Measurements from ENCODE around the gene EMB. TPM values are rescaled to one million over a fixed set of nuclear protein-coding genes. Genes with fewer than 3 reads are reported as not detected.
"Not testable (repeated sequence)": the region's sequence is repeated elsewhere in the genome, so short reads cannot be mapped to it uniquely, and the experiment has no call there.

The EMB gene, protein sequence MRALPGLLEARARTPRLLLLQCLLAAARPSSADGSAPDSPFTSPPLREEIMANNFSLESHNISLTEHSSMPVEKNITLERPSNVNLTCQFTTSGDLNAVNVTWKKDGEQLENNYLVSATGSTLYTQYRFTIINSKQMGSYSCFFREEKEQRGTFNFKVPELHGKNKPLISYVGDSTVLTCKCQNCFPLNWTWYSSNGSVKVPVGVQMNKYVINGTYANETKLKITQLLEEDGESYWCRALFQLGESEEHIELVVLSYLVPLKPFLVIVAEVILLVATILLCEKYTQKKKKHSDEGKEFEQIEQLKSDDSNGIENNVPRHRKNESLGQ
- polyA plus RNA-seq (ENCODE audit: insufficient read length in 4 of 4): 1 to 10 TPM; 3.9 to 5.3 (median 4.4) TPM

- peak in 3 of 4 donors; percentile 14 to 25 (median 15) for DNase-seq (ENCODE audit: low read depth in 4 of 4, low spot score in 3 of 4)
Measured at GRCh38 chr5:50440651-50441492, at the start of gene EMB. Gene EMB, minus strand, starts transcription at chr5:50441288. Its CDS starts 137 bp downstream, at chr5:50441151.

DNA sequence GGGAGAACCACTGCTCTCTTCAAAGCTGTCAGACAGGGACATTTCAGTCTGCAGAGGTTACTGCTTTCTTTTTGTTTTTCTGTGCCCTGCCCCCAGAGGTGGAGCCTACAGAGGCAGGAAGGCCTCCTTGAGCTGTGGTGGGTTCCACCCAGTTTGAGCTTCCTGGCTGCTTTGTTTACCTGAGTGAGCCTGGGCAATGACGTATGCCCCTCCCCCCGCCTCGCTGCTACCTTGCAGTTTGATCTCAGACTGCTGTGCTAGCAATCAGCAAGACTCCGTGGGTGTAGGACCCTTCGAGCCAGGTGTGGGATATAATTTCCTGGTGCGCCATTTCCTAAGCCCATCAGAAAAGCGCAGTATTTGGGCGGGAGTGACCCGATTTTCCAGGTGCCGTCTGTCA lies 48.4 kb upstream of the EMB start:
- DNase-seq (ENCODE audit: low read depth in 4 of 4, low spot score in 3 of 4): not testable (repeated sequence)

DNA sequence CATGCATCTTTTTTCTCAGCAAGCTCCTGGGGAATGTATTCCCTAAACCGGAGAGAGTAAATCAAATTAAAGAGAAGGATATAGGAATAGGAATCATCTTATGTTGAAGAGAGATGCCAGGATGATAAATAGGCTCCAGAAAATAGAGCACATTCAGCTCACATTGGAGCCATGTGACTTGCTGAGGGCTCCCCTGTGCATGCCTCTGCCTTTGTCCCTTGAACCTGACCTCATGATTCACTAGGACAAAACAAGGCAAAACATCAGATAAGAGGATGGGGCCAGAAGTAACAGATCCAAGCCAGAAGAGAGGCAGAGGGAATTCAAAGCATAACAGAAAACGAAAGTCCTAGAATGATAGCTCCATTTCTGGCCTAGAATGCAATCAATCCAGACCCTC lies 37.7 kb upstream of the EMB start:
- DNase-seq (ENCODE audit: low read depth in 4 of 4, low spot score in 3 of 4): not testable (repeated sequence)

- DNase-seq (ENCODE audit: low read depth in 4 of 4, low spot score in 3 of 4): no peak
Measured at GRCh38 chr5:50476549-50476948, 35.5 kb upstream of the EMB start.

DNA sequence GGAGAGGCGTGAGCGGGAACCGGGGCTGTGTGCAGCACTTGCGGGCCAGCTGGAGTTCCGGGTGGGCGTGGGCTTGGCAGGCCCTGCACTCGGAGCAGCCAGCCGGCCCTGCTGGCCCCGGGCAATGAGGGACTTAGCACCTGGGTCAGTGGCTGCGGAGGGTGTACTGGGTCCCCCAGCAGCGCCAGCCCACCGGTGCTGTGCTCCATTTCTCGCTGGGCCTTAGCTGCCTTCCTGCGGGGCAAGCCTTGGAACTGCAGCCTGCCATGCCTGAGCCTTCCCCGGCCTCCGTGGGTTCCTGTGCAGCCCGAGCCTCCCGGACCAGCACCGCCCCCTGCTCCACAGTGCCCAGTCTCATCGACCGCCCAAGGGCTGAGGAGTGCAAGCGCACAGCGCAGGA lies 23.9 kb upstream of the EMB start:
- not testable (repeated sequence) for DNase-seq (ENCODE audit: low read depth in 4 of 4, low spot score in 3 of 4)

- DNase-seq (ENCODE audit: low read depth in 4 of 4, low spot score in 3 of 4): no peak
Measured at GRCh38 chr5:50463726-50464125, 22.6 kb upstream of the EMB start.

DNA sequence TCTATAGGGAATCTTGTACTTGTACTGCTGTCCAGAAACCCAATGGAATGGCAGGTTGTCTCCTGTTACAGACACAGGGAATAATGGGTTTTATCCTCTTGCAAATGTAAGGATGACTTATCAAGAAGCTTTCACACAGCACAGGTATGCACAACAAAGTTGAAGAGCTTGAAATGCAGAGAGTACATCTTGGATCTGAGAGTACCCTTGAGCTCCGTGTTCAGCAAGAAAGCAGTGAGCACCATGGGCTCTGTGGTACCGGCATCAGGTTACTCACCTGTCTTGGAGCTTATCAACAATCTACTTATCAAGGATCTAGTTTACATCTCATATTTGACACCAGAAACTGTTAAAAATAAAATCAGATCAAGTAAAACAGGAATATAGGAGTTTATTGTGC lies 22.0 kb upstream of the EMB start:
- DNase-seq (ENCODE audit: low read depth in 4 of 4, low spot score in 3 of 4): no peak

- not testable (repeated sequence) for DNase-seq (ENCODE audit: low read depth in 4 of 4, low spot score in 3 of 4)
Measured at GRCh38 chr5:50462579-50462978, 21.5 kb upstream of the EMB start.

DNA sequence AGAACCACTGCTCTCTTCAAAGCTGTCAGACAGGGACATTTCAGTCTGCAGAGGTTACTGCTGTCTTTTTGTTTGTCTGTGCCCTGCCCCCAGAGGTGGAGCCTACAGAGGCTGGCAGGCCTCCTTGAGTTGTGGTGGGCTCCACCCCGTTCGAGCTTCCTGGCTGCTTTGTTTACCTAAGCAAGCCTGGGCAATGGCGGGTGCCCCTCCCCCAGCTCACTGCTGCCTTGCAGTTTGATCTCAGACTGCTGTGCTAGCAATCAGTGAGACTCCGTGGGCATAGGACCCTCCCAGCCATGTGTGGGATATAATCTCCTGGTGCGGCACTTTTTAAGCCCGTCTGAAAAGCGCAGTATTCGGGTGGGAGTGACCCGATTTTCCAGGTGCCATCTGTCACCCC lies 17.3 kb upstream of the EMB start:
- not testable (repeated sequence) for DNase-seq (ENCODE audit: low read depth in 4 of 4, low spot score in 3 of 4)

DNA sequence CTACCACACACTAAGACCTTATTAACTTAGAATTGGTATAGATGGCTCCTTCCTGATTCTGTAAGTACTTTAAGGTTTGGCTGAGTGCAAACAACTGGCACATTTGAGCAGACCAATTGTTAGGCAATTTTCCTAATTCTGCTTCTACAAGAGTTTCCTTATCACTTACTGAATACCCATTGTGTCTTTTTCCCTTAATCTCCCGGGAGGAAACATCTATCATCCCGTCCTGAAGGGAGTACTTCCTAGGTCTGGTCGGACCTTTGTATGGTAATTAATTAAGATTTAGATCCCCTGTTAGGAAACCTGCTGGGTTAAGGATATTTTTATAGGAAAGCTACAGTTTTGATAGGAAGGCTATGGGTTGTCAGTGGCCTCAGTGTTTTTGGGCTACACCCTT lies 8.2 kb upstream of the EMB start:
- DNase-seq (ENCODE audit: low read depth in 4 of 4, low spot score in 3 of 4): not testable (repeated sequence)

DNA sequence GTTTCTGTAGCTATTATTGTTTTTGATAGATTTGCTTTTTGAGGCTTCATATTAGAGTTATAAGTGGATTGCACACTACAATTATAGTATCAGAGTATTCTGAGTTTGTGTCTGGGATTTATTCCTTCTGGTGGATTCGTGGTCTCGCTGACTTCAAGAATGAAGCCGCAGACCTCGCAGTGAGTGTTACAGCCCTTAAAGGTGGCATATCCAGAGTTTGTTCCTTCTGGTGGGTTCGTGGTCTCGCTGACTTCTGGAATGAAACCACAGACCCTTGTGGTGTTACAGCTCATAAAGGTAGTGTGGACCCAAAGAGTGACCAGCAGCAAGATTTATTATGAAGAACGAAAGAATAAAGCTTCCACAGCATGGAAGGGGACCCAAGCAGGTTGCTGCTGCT lies 6.9 kb upstream of the EMB start:
- no peak for DNase-seq (ENCODE audit: low read depth in 4 of 4, low spot score in 3 of 4)

GRCh38 chr5:50447228-50447627 lies 6.1 kb upstream of the EMB start:
- no peak for DNase-seq (ENCODE audit: low read depth in 4 of 4, low spot score in 3 of 4)

DNA sequence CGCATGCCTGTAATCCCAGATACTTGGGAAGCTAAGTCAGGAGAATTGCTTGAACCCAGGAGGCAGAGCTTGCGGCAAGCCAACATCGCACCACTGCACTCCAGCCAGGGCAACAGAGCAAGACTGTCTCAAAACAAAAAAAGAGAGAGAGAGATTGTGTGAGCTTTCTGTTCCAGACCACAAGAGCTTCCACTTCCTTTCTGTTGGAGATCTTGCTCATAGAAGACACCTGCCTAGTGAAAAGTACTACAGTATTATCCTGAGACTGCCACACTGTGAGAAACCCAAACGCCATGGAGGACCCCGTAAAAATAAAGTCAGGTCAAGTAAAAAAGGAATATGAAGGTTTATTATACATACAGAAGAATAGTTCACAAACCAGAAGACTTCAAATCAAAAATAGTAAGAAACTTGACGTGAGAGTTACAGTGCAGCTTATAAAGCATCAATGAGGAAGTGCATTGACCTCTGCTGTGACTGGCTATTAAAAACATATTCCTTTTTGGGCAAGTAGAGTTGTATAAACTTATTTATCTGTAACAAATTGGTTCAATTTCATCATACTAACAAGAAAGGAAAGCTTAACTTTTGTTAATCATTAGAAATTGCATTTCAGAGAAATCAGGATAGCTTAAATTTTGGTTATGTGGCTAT lies 4.3 kb upstream of the EMB start:
- no peak for DNase-seq (ENCODE audit: low read depth in 4 of 4, low spot score in 3 of 4)

- DNase-seq (ENCODE audit: low read depth in 4 of 4, low spot score in 3 of 4): not testable (repeated sequence)
Measured at GRCh38 chr5:50442559-50443539, 1.8 kb upstream of the EMB start.

GRCh38 chr5:50441493-50441955 lies 436 bp upstream of the EMB start:
- no peak for DNase-seq (ENCODE audit: low read depth in 4 of 4, low spot score in 3 of 4)

GRCh38 chr5:50439221-50439620 lies 1.9 kb downstream of the EMB start:
- DNase-seq (ENCODE audit: low read depth in 4 of 4, low spot score in 3 of 4): no peak

- not testable (repeated sequence) for DNase-seq (ENCODE audit: low read depth in 4 of 4, low spot score in 3 of 4)
Measured at GRCh38 chr5:50438060-50438459, 3.0 kb downstream of the EMB start.

GRCh38 chr5:50435168-50435567 lies 5.9 kb downstream of the EMB start:
- DNase-seq (ENCODE audit: low read depth in 4 of 4, low spot score in 3 of 4): no peak

DNA sequence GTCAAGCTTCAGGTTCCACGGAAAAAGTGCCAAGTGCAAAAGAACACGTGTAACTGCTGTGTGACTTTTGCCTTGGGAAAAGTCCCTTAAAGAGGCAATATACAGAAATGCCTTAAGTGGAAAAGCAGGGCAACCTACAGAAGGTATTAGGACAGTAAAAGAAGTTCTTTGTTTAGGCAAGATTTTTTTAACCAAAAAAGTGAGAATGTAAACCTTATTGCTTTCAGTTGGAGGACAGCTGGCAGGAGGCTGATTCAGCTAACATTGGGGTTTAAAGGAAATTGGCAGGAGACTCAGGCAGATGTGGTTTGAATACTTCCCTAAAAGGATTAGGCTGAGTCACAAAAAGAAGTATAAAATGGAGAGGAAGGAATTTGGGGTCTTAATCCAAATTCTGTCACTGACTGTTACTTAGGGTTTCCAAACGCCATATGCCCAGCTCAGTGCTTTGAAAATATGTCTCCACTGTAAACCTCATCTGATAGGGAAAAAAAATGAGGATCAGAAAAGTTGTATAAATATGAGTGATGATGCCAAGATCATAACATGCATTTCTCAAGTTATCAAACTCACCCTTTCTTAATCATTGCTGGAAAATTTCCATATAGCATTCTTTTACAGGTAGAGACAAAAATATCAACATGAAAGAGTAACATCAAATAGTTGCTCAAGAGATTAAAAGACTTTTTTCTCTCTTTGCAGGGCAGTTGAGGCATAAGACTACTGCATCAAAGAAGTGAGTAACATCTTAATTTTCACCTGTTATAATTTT lies 9.8 kb downstream of the EMB start:
- not testable (repeated sequence) for DNase-seq (ENCODE audit: low read depth in 4 of 4, low spot score in 3 of 4)

Data from right renal pelvis (tissue), 4 donors.